Sigmoid colon (tissue), 4 donors: Measurements from ENCODE around the gene NRG2.

Experiments
- CTCF ChIP-seq, 4 experiments: fragments of 450-650 bp in 3 of 4; fragments of 200-600 bp in 1 of 4; IDR thresholded peaks; one replicate each; pipeline ENCODE4 v1.5.1; 2016 to 2019; ENCODE audit warnings: antibody characterized with exemption in 4 of 4, mild to moderate bottlenecking in 3 of 4, moderate library complexity in 2 of 4
- POLR2AphosphoS5 ChIP-seq, 4 donors: sonication (generic); formaldehyde crosslinking; IDR thresholded peaks; one replicate each; pipeline ENCODE4 v1.6.1; 2017; ENCODE audit warnings: antibody characterized with exemption in 4 of 4

- TF ChIP-seq CTCF (IDR thresholded peaks at IDR 0.05) (no peak), POLR2AphosphoS5 (IDR thresholded peaks at IDR 0.05) (no peak)
These were observed 244.2 kb downstream of the NRG2 start for GRCh38 chr5:139798883-139799282.
